Kidney (tissue), 14 donors: Measurements from ENCODE around the gene IKZF2. TPM values are rescaled to one million over a fixed set of nuclear protein-coding genes. Genes with fewer than 3 reads are reported as not detected.

Experiments
- DNase-seq, 5 donors: peaks; one replicate each; pipeline ENCODE4 v3.0.0-alpha.2; 2013 to 2020
- FAIRE-seq: peaks from 2 replicates; lab custom pipeline; 2012; peaks lifted over from hg19 to GRCh38; lab: Jason Lieb, UNC
- H3K27ac ChIP-seq, 2 donors: one replicate each; pipeline ENCODE4 v1.7.0; 2013; ENCODE audit warnings: low read depth in 2 of 2, low read length in 2 of 2, inconsistent platforms in 1 of 2
- H3K27me3 ChIP-seq: one replicate; pipeline ENCODE4 v1.7.1; 2013; ENCODE audit warnings: low read length, inconsistent platforms; ENCODE audit not compliant: control insufficient read depth, insufficient read depth
- H3K36me3 ChIP-seq, 3 donors: one replicate each; pipeline versions ENCODE4 v1.7.0 to v1.7.1; 2013; ENCODE audit warnings: low read length in 3 of 3, control low read depth in 1 of 3, inconsistent platforms in 1 of 3; ENCODE audit not compliant: insufficient read depth in 3 of 3, control insufficient read depth in 2 of 3
- H3K4me1 ChIP-seq, 3 donors: one replicate each; pipeline versions ENCODE4 v1.7.0 to v1.7.1; 2013; ENCODE audit warnings: low read length in 3 of 3, inconsistent platforms in 1 of 3, low read depth in 1 of 3; ENCODE audit not compliant: control insufficient read depth in 2 of 3, insufficient read depth in 2 of 3
- H3K4me3 ChIP-seq, 3 donors: one replicate each; pipeline versions ENCODE4 v1.7.0 to v1.8.1; 2013; ENCODE audit warnings: low read length in 3 of 3, control low read depth in 1 of 3, inconsistent platforms in 1 of 3
- H3K9ac ChIP-seq, 3 donors: one replicate each; pipeline versions ENCODE4 v1.7.0 to v1.7.1; 2013; ENCODE audit warnings: low read length in 3 of 3, control low read depth in 1 of 3, inconsistent platforms in 1 of 3
- H3K9me3 ChIP-seq, 3 donors: one replicate each; pipeline versions ENCODE4 v1.7.0 to v1.7.1; 2013; ENCODE audit warnings: low read length in 3 of 3, control low read depth in 1 of 3, inconsistent platforms in 1 of 3; ENCODE audit not compliant: control insufficient read depth in 2 of 3, insufficient read depth in 1 of 3
- intact Hi-C: fragments of 100-400 bp; cut with DNase I; formaldehyde crosslinking; loops from one replicate; pipeline ENCODE4 v1.11.1; 2022
- polyA plus RNA-seq: library from polyadenylated mRNA; stranded (reverse); fragments of 350-450 nt; fragmentation: Illumina TruSeq; extraction: RNeasy Lipid Tissue Mini Kit (QIAGEN cat#74804); gene quantifications from one replicate; pipeline ENCODE4 v1.2.3, GENCODE V29; 2014; ENCODE audit warnings: low read depth, low replicate concordance; ENCODE audit not compliant: insufficient read depth
- total RNA-seq: library from RNA; stranded (reverse); fragmentation: NEBNext Ultra II Directional; extraction: Animal tissue kit (Norgen Biotek cat#: 25700); gene quantifications from one replicate; pipeline ENCODE4 v1.2.1, GENCODE V29; 2021
- TF ChIP-seq, protein P1 (sequence below): IDR thresholded peaks from 3 replicates; pipeline ENCODE4 v1.5.1; 2012; ENCODE audit warnings: mild to moderate bottlenecking, moderate library complexity, borderline replicate concordance; ENCODE audit not compliant: insufficient read depth; ENCODE audit errors: extremely low read depth
- donor health status: control.
- donor health status: control.
- donor health status: control.
- donor health status: control.
- donor health status: control.
- donor health status: DM: yes; HTN: yes; CAD: no.
- donor health status: Normal renal cell carcinoma (clear cell type).

The IKZF2 gene
- total and polyA plus RNA-seq, 2 donors from 2014 or later: 0.75 to 12.4 TPM

DNA sequence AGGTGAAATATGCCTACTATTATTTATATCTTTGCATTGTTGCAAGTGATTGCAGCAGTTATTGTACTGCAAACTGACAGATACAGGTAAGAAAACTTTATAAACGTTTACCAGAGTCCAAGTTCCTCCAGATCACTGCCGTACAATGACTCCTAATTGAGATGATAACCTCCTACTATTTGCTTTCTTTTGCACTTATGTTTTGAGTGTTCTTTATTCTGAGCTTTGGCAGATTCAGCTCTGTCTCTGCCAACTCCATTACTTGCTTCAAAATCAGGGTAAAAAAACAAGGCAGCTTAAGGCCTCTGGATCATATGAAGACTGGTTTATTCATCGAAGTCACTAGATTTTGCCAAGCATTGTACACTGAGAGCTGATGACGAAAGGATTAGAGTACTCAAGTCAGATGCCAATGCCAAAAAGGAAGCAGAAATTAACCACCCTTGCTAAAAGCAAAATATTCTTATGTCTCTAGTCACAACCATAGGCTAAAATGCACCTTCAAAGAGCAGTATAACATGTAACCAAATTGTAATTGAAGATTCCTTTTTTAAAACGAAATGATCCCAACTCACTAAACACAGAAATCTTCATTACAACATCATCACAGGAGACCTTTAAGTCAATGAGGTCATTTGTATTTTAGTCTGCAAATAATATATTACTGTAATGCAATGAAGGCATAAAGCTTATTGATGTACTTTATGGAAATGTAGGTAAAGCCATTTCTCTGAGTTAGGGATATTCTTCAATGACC lies 10.5 kb upstream of the IKZF2 start:
- H3K9me3 ChIP-seq: no peaks in the 10 kb centered on the region
- H3K9ac ChIP-seq: no peak overlapping the region
- H3K36me3 ChIP-seq: no peaks in the 10 kb centered on the region
- no peaks in the 10 kb centered on the region for H3K27me3 ChIP-seq
- no peak overlapping the region for H3K27ac ChIP-seq
- no peak for DNase-seq
- TF ChIP-seq, protein P1, sequence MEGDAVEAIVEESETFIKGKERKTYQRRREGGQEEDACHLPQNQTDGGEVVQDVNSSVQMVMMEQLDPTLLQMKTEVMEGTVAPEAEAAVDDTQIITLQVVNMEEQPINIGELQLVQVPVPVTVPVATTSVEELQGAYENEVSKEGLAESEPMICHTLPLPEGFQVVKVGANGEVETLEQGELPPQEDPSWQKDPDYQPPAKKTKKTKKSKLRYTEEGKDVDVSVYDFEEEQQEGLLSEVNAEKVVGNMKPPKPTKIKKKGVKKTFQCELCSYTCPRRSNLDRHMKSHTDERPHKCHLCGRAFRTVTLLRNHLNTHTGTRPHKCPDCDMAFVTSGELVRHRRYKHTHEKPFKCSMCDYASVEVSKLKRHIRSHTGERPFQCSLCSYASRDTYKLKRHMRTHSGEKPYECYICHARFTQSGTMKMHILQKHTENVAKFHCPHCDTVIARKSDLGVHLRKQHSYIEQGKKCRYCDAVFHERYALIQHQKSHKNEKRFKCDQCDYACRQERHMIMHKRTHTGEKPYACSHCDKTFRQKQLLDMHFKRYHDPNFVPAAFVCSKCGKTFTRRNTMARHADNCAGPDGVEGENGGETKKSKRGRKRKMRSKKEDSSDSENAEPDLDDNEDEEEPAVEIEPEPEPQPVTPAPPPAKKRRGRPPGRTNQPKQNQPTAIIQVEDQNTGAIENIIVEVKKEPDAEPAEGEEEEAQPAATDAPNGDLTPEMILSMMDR: no peak
- no peak overlapping the region for H3K4me3 ChIP-seq
- intact Hi-C loops: no loop called here
- H3K4me1 ChIP-seq: no peaks in the 10 kb centered on the region
- FAIRE-seq: no peak

DNA sequence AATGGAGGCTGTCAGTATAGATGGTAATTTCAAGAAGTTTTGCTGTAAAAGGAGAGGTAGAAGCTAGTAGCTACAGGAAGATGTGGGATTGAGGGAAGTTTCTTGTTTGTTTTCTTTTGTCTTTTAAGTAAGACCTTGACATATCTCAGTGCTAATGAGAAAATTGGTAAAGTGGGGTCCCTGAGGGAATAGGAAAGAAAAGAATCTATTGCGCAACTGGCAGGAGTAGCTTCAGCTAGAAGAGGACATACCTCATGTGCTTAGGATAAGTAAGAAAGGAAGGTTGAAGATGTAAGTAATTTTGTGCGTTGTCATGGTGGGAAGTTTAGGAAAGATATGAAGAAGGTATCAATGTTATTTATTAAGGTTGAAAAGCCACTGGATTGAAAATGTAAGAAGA lies 8.4 kb upstream of the IKZF2 start:
- Histone ChIP-seq H3K27ac (no peak overlapping the region), H3K4me3 (no peak overlapping the region), H3K27me3 (no peaks in the 10 kb centered on the region), H3K4me1 (no peaks in the 10 kb centered on the region), H3K36me3 (no peaks in the 10 kb centered on the region), H3K9me3 (no peaks in the 10 kb centered on the region), H3K9ac (no peak overlapping the region)
- TF ChIP-seq, protein P1: no peak
- intact Hi-C loops: loop anchor here (10.0 kb wide), 2 partner anchors 385 to 475 kb away; no protein-coding TSS in a partner anchor
- no peak for FAIRE-seq
- DNase-seq: no peak

DNA sequence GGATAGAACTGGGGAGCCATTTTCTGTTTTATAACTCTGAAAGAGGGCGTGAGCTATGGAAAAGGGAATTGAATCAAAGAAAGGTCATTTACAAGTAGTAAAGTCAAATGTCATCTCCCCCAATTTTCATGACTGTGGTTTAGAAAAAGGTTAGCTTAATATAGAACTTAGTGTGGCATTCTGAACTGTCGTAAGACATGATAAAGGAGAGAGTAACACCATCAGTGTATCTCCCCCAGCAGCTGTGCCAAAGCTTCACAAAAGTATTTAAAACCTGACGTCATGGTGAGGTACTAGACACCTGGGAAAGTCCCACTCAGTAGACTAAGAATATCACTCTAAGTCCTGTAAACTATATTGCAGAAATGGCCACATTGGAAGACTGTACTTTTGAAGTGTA lies 5.8 kb upstream of the IKZF2 start:
- Histone ChIP-seq H3K9ac (no peak overlapping the region), H3K4me1 (no peaks in the 10 kb centered on the region), H3K36me3 (no peaks in the 10 kb centered on the region), H3K27ac (no peak overlapping the region), H3K4me3 (no peak overlapping the region), H3K27me3 (no peaks in the 10 kb centered on the region), H3K9me3 (no peaks in the 10 kb centered on the region)
- FAIRE-seq (no peak), DNase-seq (no peak)
- intact Hi-C loops: loop anchor here (10.0 kb wide), 2 partner anchors 382 to 472 kb away; no protein-coding TSS in a partner anchor
- TF ChIP-seq, protein P1: no peak
